ENCODE measurements around the gene BDKRB1. TPM values are rescaled to one million over a fixed set of nuclear protein-coding genes. Genes with fewer than 3 reads are reported as not detected.
"Not testable (repeated sequence)": the region's sequence is repeated elsewhere in the genome, so short reads cannot be mapped to it uniquely, and the experiment has no call there.

Gene BDKRB1
- total RNA-seq, 2 experiments from 2014 or later = not detected

DNA sequence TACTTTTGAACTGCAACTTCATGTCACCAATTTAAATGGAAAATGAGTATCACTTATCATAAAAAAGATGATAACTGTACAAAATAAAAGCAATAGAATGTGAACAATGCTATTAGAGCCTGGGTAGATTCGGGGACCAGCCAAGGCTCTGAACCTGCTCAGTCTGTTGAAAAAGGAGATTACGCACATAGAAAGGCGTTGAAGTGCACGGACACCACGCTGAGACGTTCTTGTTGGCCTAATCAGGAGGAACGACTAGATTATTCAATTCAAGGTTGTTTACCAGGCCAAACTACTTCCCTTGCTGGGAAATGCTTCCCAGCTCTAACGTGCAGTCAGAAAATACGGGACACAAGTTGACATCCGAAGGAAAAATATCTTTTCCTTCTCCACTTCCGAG lies 23.5 kb upstream of the BDKRB1 start:
- POLR2A ChIA-PET = no interaction called here
- CTCF ChIA-PET = no interaction called here

DNA sequence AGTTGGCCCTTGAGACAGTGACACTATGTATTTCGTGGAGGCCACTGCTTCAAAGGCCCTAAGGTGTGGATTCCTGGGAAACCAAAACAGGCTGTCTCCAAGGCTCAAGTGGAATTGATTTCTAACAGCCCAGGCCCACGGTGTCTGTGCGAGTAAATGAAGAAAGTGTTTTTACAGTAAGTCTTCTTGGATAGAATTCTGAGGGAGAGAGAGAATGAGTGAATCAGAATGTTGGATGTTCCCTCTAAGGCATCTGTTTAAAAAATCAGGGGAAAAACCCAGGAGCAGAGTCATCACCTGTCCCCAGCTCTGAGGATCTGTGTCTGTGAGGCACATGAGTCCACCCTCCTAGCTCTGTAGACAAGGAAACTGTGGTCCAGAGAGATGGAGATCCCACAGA lies 22.3 kb upstream of the BDKRB1 start:
- ChIA-PET CTCF (interaction anchor here (0.7 to 0.9 kb wide), 2 partner anchors 25 to 1938 kb away, joined by 3 read pairs; no protein-coding TSS in a partner anchor), POLR2A (no interaction called here)

DNA sequence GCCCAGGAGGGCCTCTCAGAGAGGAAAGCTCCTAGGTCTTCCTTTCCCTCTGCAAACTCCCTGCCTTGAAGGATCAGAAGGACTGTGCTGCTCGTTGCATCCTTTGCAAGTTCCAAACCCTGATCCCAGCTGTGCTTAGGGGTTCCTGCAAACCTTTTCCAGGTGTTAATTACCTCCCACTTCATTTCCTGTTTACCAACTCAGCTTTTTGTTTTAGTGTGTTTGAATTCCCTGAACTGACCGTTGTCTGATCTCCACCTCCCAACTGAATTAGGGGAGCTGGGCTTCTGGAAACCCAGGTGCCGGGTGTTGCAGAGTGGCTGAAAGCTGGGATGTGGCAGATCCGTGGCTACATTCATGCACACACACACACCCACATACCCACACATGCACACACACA lies 20.6 kb upstream of the BDKRB1 start:
- POLR2A ChIA-PET = no interaction called here
- CTCF ChIA-PET = no interaction called here

DNA sequence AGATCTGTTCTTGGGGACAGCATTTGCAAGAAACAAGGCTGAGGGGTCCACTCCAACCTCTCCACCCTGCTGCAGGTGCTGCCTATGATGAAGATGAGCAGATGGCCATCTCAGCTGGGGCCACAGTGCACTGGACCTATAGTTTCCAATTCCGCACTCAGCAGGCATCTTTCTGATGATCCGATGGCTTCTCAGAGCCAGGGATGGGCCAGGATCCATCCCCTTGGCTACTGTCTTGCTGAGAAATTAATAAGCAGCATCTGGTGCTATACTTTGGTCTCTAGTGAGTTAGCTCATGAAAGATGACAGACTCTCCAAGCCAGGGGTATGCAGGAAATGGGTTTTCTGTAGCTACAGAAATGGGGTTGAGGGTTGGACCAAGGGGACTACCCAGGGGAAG lies 18.4 kb upstream of the BDKRB1 start:
- POLR2A ChIA-PET = no interaction called here
- CTCF ChIA-PET = no interaction called here

DNA sequence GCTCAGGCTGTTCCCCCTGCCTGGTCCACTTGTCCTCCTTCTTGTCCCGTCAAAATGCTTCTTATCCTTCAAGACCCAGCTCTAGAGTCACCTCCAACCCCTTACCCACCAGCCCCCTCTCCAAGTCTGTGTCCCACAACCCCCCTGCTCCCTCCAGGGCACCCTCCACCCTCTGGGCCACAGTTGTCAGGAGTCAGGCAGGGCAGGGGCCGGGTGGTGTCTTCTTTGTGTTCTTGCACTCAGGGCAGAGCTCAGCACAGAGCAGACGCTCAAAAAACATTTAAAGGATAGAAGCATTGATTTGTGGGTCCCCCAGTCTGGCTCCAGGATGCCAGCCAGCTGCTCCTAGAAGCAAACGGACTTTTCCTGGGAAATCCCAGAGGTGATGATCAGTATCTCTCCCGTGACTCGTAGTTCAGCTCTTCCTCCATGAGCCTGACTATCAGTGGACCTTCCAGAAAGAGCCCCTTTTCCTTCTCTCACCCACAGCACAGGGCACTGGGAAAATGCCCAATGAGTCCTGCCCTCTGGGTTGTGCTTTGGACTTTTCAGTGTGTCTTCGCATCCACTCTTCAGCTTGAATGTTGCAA lies 17.2 kb upstream of the BDKRB1 start:
- CTCF ChIA-PET = interaction anchor here (0.6 kb wide), 1 partner anchor 100 kb away, joined by 3 read pairs; no protein-coding TSS in a partner anchor
- POLR2A ChIA-PET = no interaction called here

DNA sequence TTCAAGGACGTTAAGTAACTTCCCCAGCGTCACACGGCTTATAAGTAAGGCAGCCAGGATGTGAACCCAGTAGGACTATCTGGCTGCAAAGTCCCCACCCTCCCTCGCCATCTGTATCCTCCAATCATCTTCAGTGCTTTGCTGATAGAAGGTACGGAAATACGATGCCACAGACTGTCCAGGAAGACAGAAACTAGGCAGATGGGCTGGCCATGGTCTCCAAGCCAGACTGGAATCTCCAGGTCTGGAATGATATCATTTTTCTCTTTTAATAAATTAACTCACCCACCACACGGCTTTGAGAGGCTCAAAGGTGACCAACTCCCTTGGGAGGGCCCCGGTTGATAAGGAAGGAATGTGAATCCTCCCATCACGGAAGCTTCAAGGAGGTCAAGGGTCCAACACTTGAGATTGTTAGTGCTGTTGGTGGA lies 16.3 kb upstream of the BDKRB1 start:
- CTCF ChIA-PET = no interaction called here
- POLR2A ChIA-PET = no interaction called here

DNA sequence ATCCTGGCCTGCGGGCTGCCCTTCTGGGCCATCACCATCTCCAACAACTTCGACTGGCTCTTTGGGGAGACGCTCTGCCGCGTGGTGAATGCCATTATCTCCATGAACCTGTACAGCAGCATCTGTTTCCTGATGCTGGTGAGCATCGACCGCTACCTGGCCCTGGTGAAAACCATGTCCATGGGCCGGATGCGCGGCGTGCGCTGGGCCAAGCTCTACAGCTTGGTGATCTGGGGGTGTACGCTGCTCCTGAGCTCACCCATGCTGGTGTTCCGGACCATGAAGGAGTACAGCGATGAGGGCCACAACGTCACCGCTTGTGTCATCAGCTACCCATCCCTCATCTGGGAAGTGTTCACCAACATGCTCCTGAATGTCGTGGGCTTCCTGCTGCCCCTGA lies 15.4 kb upstream of the BDKRB1 start:
- CTCF ChIA-PET = interaction anchor here (0.6 kb wide), 1 partner anchor 749 kb away, joined by 3 read pairs; no protein-coding TSS in a partner anchor
- POLR2A ChIA-PET = no interaction called here

DNA sequence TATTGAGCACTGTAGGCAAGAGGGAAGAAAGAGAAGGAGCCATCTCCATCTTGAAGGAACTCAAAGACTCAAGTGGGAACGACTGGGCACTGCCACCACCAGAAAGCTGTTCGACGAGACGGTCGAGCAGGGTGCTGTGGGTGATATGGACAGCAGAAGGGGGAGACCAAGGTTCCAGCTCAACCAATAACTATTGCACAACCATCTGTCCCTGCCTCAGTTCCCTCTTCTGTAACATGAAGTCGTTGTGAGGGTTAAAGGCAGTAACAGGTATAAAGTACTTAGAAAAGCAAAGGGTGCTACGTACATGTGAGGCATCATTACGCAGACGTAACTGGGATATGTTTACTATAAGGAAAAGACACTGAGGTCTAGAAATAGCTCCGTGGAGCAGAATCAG lies 13.9 kb upstream of the BDKRB1 start:
- ChIA-PET POLR2A (no interaction called here), CTCF (no interaction called here)

DNA sequence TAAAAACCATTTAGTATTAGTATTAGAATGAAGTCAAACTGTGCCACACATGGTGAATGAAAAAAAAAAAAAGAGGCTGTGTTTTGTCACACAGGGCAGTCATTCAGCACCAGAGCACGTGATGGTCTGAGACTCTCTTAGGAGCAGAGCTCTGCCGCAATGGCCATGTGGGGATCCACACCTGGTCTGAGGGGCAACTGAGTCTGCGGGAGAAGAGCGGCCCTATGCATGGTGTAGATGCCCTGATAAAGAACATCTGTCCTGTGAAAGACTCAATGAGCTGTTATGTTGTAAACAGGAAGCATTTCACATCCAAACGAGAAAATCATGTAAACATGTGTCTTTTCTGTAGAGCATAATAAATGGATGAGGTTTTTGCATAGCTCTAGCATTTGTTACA lies 12.2 kb upstream of the BDKRB1 start:
- POLR2A ChIA-PET = no interaction called here
- CTCF ChIA-PET = no interaction called here

DNA sequence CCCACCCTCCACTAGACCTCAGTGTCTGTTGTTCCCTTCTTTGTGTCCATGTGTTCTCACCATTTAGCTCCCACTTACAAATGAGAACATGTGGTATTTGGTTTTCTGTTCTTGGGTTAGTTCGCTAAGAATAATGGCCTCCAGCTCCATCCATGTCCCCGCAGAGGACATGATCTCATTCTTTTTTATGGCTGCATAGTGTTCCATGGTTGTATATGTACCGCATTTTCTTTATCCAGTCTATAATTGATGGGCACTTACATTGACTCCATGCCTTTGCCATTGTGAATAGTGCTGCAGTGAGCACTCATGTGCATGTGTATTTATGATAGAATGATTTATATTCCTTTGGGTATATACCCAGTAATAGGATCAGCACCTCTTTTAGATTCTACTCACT lies 10.9 kb upstream of the BDKRB1 start:
- CTCF ChIA-PET, POLR2A ChIA-PET: not testable (repeated sequence)

DNA sequence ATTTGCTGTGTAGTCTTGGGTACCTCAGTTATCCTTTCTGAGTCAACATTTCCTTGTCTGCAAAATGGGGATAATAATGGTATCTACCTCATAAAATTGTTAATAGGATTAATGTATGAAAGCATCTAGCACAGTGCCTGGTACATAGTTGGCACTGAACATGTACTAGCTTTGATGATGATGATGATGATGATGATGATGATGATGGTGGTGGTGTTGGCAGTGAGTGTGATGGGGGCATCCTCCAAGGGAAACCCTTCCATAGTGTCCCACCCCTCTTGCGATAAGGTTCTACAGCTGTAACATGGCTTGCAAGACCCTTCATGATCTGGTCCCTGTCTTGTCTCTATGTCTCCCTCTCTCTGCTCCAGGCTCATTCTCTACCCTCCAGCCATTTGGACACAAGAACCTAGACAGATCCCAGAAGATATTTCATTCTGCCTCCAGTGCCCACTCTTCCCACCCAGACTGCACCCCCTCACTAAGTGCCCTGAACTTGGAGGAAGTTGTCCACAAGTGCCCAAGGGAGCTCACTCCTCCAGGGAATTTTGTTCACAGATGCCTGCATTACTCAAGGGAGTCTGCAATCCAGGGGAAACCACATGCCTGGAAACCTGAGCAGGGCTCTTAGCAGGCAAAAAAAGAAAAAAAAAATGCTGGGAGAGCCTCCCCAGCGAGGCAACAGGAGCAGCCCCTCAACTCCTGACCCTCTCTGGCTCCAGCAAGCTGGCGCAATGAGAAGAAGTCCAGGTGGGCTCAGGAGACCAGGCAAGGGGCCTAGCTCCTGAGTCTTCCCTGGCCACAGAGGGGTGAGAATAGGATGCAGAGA lies 10.1 kb upstream of the BDKRB1 start:
- ChIA-PET CTCF (no interaction called here), POLR2A (no interaction called here)

DNA sequence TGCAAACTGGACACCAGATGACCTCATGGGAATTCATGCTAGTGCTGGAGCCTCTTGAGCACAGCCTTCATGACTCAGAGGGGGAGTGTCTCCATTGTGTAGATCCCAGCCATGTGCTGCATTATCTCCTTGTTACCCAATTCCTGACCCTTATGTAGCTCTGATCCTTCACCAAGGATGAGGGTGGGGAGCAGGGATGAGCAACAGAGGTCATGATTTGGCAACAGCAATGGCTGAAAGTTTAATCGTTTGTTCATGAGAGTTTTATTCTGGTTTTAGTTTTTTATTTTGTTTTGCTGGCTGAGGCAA lies 9.5 kb upstream of the BDKRB1 start:
- ChIA-PET POLR2A (no interaction called here), CTCF (no interaction called here)

DNA sequence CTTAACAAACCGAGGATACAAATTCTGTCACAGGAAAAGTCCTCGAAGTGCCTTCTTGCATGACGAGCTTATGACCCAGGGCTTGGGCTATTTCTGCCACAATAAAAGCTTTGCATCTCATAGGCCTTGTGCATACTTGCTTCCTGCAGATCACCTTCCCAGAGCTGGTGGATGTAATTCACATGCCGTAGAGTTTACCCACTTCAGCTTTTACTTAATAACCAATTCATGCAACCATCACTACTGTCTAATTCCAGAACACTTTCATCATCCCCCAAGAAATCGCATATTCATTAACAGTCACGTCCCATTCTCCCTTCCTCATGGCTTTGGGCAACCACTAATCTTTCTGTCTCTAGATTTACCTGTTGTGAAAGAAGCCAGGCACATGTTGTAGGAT lies 9.0 kb upstream of the BDKRB1 start:
- CTCF ChIA-PET = no interaction called here
- POLR2A ChIA-PET = no interaction called here

DNA sequence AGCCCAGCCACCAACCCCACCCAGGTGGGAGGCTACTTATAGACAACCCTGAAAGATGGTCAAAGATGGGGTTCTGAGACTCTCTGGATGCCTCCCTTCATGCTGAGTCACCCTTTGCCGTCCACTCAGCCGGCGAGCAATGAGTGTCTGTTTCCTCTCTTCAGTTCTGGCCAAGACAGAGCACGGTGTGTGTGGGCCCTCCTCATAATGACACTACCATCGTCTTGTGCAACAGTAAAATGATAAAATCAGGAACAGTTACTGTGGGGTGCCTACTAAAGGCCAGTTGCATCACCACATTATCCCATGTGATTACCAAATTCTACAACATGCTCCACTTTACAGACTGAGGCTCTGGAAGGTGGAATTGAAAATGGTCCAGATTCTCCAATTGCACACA lies 7.0 kb upstream of the BDKRB1 start:
- ChIA-PET CTCF (no interaction called here), POLR2A (no interaction called here)

DNA sequence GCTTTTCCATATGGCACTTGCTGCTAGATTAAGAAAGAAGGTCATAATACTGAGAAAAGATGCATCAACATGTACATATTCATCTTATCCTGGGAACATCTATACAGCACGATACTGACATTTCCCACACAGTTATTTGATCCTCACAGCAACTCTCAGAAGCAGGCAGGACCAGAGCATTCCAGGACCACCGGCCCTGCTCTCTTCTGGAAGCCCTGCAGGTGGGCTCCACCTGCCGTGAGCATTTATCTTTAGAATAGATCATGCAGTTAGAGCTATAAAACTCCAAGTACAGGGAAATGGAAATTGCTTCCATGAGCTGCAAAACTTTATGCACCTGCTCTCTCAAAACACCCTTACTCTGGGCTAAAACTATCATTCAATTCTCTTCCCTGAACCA lies 5.5 kb upstream of the BDKRB1 start:
- CTCF ChIA-PET = no interaction called here

DNA sequence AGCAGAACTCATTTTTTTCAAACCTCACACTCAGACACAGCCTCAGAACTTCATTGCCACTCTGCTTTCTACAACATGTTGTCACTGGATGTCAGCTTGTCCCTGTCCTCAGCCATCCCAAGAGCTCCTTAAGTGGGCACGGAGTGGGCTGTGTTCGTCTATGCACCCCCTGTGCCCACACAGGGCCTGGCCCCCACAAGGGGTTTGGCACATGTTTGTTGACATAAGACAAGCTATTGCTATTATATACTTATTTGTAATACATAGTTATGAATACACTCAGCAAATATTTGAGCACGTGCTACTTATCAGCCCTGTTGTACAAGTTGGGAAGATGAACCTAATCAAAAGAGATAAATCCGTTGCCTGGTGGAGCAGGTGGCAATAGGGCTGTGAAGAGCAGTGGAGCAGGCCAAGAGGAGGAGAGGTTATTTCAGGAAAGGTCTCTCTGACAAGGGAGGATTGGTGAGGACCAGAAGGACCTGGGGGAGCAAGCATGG lies 4.3 kb upstream of the BDKRB1 start:
- POLR2A ChIA-PET = no interaction called here
- CTCF ChIA-PET = no interaction called here

More for the DNA sequence above, 5.5 kb upstream of the BDKRB1 start:
- POLR2A ChIA-PET = no interaction called here

DNA sequence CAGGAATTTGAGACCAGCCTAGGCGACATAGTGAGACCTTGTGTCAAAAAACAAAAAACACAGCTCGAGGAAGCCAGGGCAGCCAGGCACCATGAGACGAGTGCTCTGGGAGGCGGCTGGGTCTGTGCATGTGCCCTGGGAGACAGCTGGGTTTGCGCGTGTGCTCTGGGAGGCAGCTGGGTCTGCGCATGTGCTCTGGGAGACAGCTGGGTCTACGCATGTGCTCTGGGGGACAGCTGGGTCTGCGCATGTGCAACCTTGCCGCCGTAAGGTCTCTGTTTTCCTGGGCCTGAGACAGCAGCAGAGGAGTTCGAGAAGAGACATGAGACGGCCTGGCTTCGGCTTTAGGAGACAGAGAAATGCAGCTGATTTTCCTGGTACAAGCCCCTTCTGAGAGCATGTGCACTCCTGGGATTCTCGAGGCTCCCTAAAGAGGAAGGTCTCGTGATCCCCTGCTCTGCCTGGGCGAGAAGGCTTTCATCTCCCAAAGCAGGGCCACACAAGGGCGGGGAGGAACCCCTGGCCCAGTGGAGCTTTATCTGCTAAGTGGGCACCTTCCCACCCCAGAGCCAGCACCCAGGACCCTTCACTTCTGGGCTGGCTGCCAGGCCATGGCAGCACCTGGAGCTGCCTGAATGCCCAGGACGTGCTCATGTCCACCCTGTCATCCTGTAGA lies 3.5 kb upstream of the BDKRB1 start:
- CTCF ChIA-PET = no interaction called here

DNA sequence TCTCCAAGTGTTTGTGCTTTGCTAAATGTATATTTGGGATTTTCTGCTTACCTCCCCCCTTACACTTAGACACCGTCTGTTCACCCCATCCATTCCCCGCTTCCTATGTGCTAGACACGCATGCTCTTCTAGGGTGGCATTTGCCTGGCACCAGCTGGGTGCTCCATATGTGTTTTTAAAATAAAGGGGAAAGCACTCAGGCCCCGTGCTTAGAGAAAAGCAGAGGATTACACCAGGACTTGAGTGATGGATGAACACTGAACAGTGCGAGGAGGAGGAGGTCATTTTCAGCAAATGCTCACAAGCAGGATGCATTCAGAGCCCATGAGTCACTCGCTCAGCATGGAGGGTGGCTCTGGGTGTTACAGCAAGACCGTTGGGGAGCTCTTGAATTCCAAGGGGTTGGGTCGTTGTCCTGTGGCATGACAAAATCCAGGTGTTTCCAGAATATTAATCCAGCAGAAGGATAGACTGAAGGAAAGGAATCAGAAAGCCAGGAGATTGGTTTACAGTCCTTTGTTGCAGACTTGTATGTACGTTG lies 2.9 kb upstream of the BDKRB1 start:
- ChIA-PET POLR2A (no interaction called here), CTCF (no interaction called here)

More for the DNA sequence above, 3.5 kb upstream of the BDKRB1 start:
- POLR2A ChIA-PET = no interaction called here

DNA sequence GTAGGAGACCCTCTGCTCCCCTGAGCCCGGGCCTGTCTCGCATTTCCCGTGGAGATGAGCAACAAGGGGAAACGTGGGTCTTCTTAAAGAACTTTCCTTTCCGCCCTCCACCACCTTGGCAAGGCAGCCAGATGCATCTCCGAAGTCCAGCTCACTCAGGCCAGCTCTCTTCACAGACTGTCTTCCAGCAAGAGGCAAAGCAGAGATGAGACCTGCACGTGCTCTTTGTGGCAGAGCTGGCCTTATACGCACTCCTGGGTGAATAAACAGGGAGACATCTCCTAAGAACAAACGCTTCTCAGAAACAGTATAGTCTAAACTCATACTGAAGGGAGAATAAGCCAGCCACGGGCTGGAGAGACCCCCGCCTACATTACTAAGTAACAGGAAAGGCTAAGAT lies 1.3 kb upstream of the BDKRB1 start:
- CTCF ChIA-PET = no interaction called here
- POLR2A ChIA-PET = no interaction called here

DNA sequence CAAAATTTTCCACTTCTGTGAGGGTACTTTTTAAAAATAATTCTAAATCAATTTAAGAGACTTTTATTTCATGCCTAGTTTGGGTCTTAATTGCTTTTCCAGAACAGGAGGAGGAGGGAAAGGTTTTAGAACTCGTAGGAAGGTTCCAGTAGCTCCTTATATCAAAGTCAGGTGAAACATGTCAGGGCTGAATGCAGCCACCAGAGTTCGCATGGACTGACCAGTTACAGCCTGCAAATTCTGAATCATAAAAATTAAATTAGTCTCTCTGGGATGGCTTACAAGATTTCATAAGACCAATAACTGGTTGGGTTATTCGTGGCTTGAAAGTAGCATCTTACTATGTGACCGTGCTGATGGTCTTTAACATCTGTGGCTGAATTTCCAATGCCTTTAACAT lies 397 bp downstream of the BDKRB1 start:
- ChIA-PET CTCF (no interaction called here), POLR2A (no interaction called here)

DNA sequence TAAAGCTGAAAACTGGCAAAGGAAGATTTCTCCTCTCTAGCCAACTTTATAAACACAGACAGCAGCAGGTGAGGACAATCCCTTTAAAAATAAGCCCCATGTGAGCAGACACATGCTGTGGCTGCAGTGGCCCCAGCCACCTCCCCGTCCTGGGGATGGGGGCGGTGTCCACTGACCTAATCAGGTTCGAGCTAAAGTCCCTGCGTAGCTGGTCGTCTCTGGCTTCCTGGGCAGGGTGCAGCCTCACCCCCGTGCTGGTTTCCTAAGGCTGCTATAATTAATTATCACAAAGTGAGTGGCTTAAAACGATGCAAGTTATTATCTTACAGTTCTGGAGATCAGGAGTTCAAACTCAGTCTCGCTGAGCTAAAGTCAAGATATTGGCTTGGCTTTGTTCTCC lies 1.0 kb downstream of the BDKRB1 start:
- POLR2A ChIA-PET = no interaction called here
- CTCF ChIA-PET = no interaction called here

All from activated CD8-positive, alpha-beta memory T cell treated with anti-CD3 and anti-CD28 coated beads for 36 hours (primary cell).